Measurements from ENCODE around the gene RIMS4. TPM values are rescaled to one million over a fixed set of nuclear protein-coding genes. Genes with fewer than 3 reads are reported as not detected.

Gene RIMS4
- total and polyA plus RNA-seq, 10 of the 15 experiments (the other 5 are each of a cell fraction or from before 2014, with no cell fraction given) = under 0.01 to 0.07 (median 0.05) TPM; not detected in 5

GRCh38 chr20:44841955-44842354 is 31.6 kb upstream of the RIMS4 start (continued):
- no peak for TF ChIP-seq ZNF217 (IDR thresholded peaks at IDR 0.05)

DNA sequence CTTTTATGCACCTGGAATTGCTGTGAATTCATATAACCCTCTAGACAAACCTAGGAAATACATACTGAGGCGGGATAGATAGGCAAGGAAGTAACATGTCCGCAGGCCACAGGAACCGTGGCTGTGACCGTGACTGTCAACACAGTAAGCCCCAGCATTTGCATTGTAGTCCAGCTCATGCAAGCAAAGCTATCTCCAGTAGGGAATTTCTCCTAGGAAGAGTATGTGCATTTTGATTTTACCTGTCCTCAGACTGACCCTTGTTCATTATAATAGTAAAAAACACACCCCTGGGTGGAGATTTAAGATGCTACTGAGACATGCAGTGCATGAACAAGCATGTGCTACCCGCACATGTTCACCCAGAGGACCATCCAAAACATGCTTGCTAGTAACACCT is 30.5 kb upstream of the RIMS4 start:
- ATAC-seq (no peak), FAIRE-seq (no peak), DNase-seq (ENCODE audit: low read depth, low spot score) (no peak)
- H3K4me3 ChIP-seq = no peak overlapping the region
- RAD21 ChIA-PET (ENCODE audit: unreplicated experiment) = no interaction called here
- no peaks in the 10 kb centered on the region for H3K9me3 ChIP-seq (replicated peaks; ENCODE audit: control insufficient read depth, insufficient read depth, low read length)
- 29% methylated on average over 5 of the region's 5 CpGs for WGBS (ENCODE audit: insufficient coverage, insufficient replicate concordance, low lambda C conversion rate, missing lambda C conversion rate)
- SMC1A ChIA-PET (ENCODE audit: uncharacterized antibody, unreplicated experiment) = no interaction called here
- POLR2A ChIA-PET = no interaction called here
- no peaks in the 10 kb centered on the region for H3K4me1 ChIP-seq (ENCODE audit: control insufficient read depth, insufficient read depth, low read length)
- CTCF ChIA-PET = interaction anchor here (1.0 kb wide), 1 partner anchor 26 kb away, joined by 4 read pairs; no protein-coding TSS in a partner anchor
- peaks cover 2% of the 10 kb centered on the region in 2 experiments; a peak in 3 of 4 replicates for H3K27me3 ChIP-seq (replicated peaks in 1 of 2; ENCODE audit: control insufficient read depth in 2 of 2, insufficient read depth in 2 of 2, low read length in 1 of 2)
- H4K20me1 ChIP-seq (ENCODE audit: control insufficient read depth, insufficient read depth) = no peaks in the 10 kb centered on the region
- no peaks in the 10 kb centered on the region for H3K79me2 ChIP-seq (ENCODE audit: control insufficient read depth, insufficient read depth, low read length)
- no TSS peak for BruUV-seq (replicated peaks)
- H3K36me3 ChIP-seq (ENCODE audit: control insufficient read depth in 2 of 2, insufficient read depth in 2 of 2, low read length in 1 of 2) = no peaks in the 10 kb centered on the region
- intact Hi-C loops (cut with micrococcal nuclease; ENCODE audit: unreplicated experiment) = no loop called here
- H3K4me2 ChIP-seq (ENCODE audit: control insufficient read depth, insufficient read depth) = no peak overlapping the region
- H3K9ac ChIP-seq (ENCODE audit: control insufficient read depth, insufficient read depth, low read length) = no peak overlapping the region
- no peak overlapping the region for H3K27ac ChIP-seq (ENCODE audit: control insufficient read depth, insufficient read depth)
- no peak overlapping the region for H2AFZ ChIP-seq (ENCODE audit: control insufficient read depth, low read depth, low read length)
- in situ Hi-C loops (cut with MboI) = no loop called here
- no peak for TF ChIP-seq ZNF207 (IDR thresholded peaks at IDR 0.05; ENCODE audit: borderline replicate concordance)
- no peak for TF ChIP-seq ZZZ3 (IDR thresholded peaks at IDR 0.05; ENCODE audit: control insufficient read depth, insufficient read length, low read depth)
- no peak for TF ChIP-seq SMARCA5 (IDR thresholded peaks at IDR 0.05)
- no peak for TF ChIP-seq SIX5 (IDR thresholded peaks at IDR 0.05; ENCODE audit: low read depth, low read length, severe bottlenecking)
- no peak for TF ChIP-seq HDGF (IDR thresholded peaks at IDR 0.05)
- TF ChIP-seq BMI1 (IDR thresholded peaks at IDR 0.05; ENCODE audit: borderline replicate concordance) = no peak
- no peak for TF ChIP-seq ZBTB33 (IDR thresholded peaks at IDR 0.05)
- TF ChIP-seq, protein P1, sequence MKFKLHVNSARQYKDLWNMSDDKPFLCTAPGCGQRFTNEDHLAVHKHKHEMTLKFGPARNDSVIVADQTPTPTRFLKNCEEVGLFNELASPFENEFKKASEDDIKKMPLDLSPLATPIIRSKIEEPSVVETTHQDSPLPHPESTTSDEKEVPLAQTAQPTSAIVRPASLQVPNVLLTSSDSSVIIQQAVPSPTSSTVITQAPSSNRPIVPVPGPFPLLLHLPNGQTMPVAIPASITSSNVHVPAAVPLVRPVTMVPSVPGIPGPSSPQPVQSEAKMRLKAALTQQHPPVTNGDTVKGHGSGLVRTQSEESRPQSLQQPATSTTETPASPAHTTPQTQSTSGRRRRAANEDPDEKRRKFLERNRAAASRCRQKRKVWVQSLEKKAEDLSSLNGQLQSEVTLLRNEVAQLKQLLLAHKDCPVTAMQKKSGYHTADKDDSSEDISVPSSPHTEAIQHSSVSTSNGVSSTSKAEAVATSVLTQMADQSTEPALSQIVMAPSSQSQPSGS (IDR thresholded peaks at IDR 0.05; ENCODE audit: low read length) = no peak
- no peak for TF ChIP-seq SIN3A (IDR thresholded peaks at IDR 0.05; ENCODE audit: low read depth, low read length)
- no peak for TF ChIP-seq POLR2AphosphoS5 (IDR thresholded peaks at IDR 0.05; ENCODE audit: low read length)
- no peak for TF ChIP-seq RB1 (IDR thresholded peaks at IDR 0.05; ENCODE audit: borderline replicate concordance)
- TF ChIP-seq HDAC6 (IDR thresholded peaks at IDR 0.05; ENCODE audit: unreplicated experiment) = no peak
- TF ChIP-seq HDAC2 (IDR thresholded peaks at IDR 0.05) = no peak
- TF ChIP-seq, protein P2, sequence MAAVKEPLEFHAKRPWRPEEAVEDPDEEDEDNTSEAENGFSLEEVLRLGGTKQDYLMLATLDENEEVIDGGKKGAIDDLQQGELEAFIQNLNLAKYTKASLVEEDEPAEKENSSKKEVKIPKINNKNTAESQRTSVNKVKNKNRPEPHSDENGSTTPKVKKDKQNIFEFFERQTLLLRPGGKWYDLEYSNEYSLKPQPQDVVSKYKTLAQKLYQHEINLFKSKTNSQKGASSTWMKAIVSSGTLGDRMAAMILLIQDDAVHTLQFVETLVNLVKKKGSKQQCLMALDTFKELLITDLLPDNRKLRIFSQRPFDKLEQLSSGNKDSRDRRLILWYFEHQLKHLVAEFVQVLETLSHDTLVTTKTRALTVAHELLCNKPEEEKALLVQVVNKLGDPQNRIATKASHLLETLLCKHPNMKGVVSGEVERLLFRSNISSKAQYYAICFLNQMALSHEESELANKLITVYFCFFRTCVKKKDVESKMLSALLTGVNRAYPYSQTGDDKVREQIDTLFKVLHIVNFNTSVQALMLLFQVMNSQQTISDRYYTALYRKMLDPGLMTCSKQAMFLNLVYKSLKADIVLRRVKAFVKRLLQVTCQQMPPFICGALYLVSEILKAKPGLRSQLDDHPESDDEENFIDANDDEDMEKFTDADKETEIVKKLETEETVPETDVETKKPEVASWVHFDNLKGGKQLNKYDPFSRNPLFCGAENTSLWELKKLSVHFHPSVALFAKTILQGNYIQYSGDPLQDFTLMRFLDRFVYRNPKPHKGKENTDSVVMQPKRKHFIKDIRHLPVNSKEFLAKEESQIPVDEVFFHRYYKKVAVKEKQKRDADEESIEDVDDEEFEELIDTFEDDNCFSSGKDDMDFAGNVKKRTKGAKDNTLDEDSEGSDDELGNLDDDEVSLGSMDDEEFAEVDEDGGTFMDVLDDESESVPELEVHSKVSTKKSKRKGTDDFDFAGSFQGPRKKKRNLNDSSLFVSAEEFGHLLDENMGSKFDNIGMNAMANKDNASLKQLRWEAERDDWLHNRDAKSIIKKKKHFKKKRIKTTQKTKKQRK (IDR thresholded peaks at IDR 0.05; ENCODE audit: low read depth, low read length) = no peak
- TF ChIP-seq RELB (IDR thresholded peaks at IDR 0.05; ENCODE audit: low read depth) = no peak
- TF ChIP-seq CHD1 (IDR thresholded peaks at IDR 0.05; ENCODE audit: low read depth, low read length) = no peak
